Panc1 (cell line): ENCODE measurements around the gene DEDD.

Source experiments
- CTCF ChIP-seq: fragments of 450-650 bp; IDR thresholded peaks from 2 replicates; pipeline ENCODE4 v1.5.1; 2017; ENCODE audit warnings: mild to moderate bottlenecking
- REST ChIP-seq, 2 experiments: IDR thresholded peaks; 2 replicates each; pipeline ENCODE4 v1.6.1; 2011 to 2012; ENCODE audit warnings: low read depth in 2 of 2, control low read depth in 1 of 2, low read length in 1 of 2, mild to moderate bottlenecking in 1 of 2, moderate library complexity in 1 of 2; ENCODE audit not compliant: insufficient read depth in 1 of 2

GRCh38 chr1:161077426-161077825 is 55.0 kb downstream of the DEDD start:
- TF ChIP-seq REST (IDR thresholded peaks at IDR 0.05; ENCODE audit: insufficient read depth in 1 of 2, low read depth in 2 of 2, low read length in 1 of 2) = no peak
- no peak for TF ChIP-seq CTCF
